Naive thymus-derived CD4-positive, alpha-beta T cell (primary cell): Measurements from ENCODE around the gene FABP6. TPM values are rescaled to one million over a fixed set of nuclear protein-coding genes. Genes with fewer than 3 reads are reported as not detected.

Source experiments
- ATAC-seq: fragments of 150-1000 bp; cut with Tn5 transposase; 2 replicates; pipeline ENCODE4 v1.10.0; 2021; ENCODE audit warnings: mild to moderate bottlenecking, moderate library complexity
- CTCF ChIA-PET: fragments of 350-600 bp; sonication (Branson Sonifier 250); formaldehyde crosslinking; loops from one replicate; lab custom pipeline; 2021; ENCODE audit warnings: antibody characterized with exemption; lab: Charles Lee
- POLR2A ChIA-PET: fragments of 350-600 bp; sonication (Branson Sonifier 250); formaldehyde crosslinking; loops from one replicate; lab custom pipeline; 2021; ENCODE audit warnings: antibody characterized with exemption, inconsistent platforms; lab: Charles Lee
- DNase-seq, 9 donors: peaks; one replicate each; pipeline versions ENCODE4 v3.0.0 to v3.0.0-alpha.2; 2020 to 2022; ENCODE audit warnings: mixed read lengths in 1 of 9
- H3K27ac ChIP-seq: one replicate; pipeline ENCODE4 v1.7.0; 2013; ENCODE audit warnings: mild to moderate bottlenecking, low read depth, low read length, moderate library complexity
- H3K27me3 ChIP-seq, 2 donors: one replicate each; pipeline ENCODE4 v1.7.0; 2013; ENCODE audit warnings: low read length in 2 of 2, mild to moderate bottlenecking in 2 of 2, moderate library complexity in 2 of 2; ENCODE audit not compliant: control insufficient read depth in 2 of 2, insufficient read depth in 2 of 2
- H3K36me3 ChIP-seq, 3 experiments: 1 replicate in 2 of 3; 2 replicates in 1 of 3; pipeline ENCODE4 v1.7.0; 2013; ENCODE audit warnings: low read length in 3 of 3, mild to moderate bottlenecking in 3 of 3, moderate library complexity in 1 of 3; ENCODE audit not compliant: insufficient read depth in 3 of 3, control insufficient read depth in 2 of 3
- H3K4me1 ChIP-seq, 2 donors: one replicate each; pipeline ENCODE4 v1.7.0; 2013; ENCODE audit warnings: low read length in 2 of 2, mild to moderate bottlenecking in 2 of 2, moderate library complexity in 1 of 2; ENCODE audit not compliant: control insufficient read depth in 2 of 2, insufficient read depth in 2 of 2
- H3K4me3 ChIP-seq: 2 replicates; pipeline ENCODE4 v1.7.0; 2013; ENCODE audit warnings: mild to moderate bottlenecking, low read length
- H3K9me3 ChIP-seq, 3 experiments: 1 replicate in 2 of 3; 2 replicates in 1 of 3; pipeline ENCODE4 v1.7.0; 2013; ENCODE audit warnings: low read length in 3 of 3; ENCODE audit not compliant: control insufficient read depth in 2 of 3
- H3K27ac Mint-ChIP-seq, 9 donors: one replicate each; pipeline ENCODE4 v1.8.0; 2020 to 2022; ENCODE audit warnings: mixed read lengths in 9 of 9, mild to moderate bottlenecking in 8 of 9, moderate library complexity in 5 of 9, inconsistent platforms in 2 of 9
- H3K27me3 Mint-ChIP-seq, 5 donors: one replicate each; pipeline ENCODE4 v1.8.0; 2021 to 2022; ENCODE audit warnings: mixed read lengths in 5 of 5, mild to moderate bottlenecking in 1 of 5
- H3K36me3 Mint-ChIP-seq, 5 donors: one replicate each; pipeline ENCODE4 v1.8.0; 2020 to 2022; ENCODE audit warnings: mixed read lengths in 5 of 5, mild to moderate bottlenecking in 3 of 5, inconsistent platforms in 1 of 5
- H3K4me1 Mint-ChIP-seq, 7 donors: one replicate each; pipeline ENCODE4 v1.8.0; 2020 to 2022; ENCODE audit warnings: mixed read lengths in 7 of 7, mild to moderate bottlenecking in 3 of 7, inconsistent platforms in 1 of 7
- H3K4me3 Mint-ChIP-seq, 10 donors: one replicate each; pipeline ENCODE4 v1.8.0; 2020 to 2022; ENCODE audit warnings: mild to moderate bottlenecking in 10 of 10, mixed read lengths in 10 of 10, moderate library complexity in 6 of 10, inconsistent platforms in 2 of 10
- H3K9me3 Mint-ChIP-seq, 11 donors: one replicate each; pipeline ENCODE4 v1.8.0; 2020 to 2022; ENCODE audit warnings: mixed read lengths in 11 of 11, mild to moderate bottlenecking in 4 of 11, inconsistent platforms in 1 of 11, moderate library complexity in 1 of 11
- intact Hi-C, 2 donors: fragments of 100-400 bp; cut with micrococcal nuclease; formaldehyde crosslinking; loops; one replicate each; pipeline ENCODE4 v1.15.1; 2023
- polyA plus RNA-seq, 2 donors: library from polyadenylated mRNA; unstranded; fragments of 300-500 nt; fragmentation: Illumina TruSeq; gene quantifications; one replicate each; pipeline ENCODE4 v1.2.3, GENCODE V29; 2021
- total RNA-seq, 6 experiments: library from RNA in 5 of 6; stranded (reverse) in 5 of 6; gene quantifications; 1 replicate in 5 of 6; 2 replicates in 1 of 6; pipeline ENCODE4 v1.2.3 and lab custom pipeline; 2021 to 2026

The FABP6 gene
- under 1 TPM in 1 of 5 experiments, not detected in 4; 0.60 TPM for total RNA-seq
- not detected for polyA plus RNA-seq
- total RNA-seq (lab: John Stamatoyannopoulos, UW) = not detected

- H3K27me3 ChIP-seq = no peaks in the 10 kb centered on the region
- Mint-ChIP-seq H3K27me3 (no peaks in the 10 kb centered on the region), H3K9me3 (no peaks in the 10 kb centered on the region), H3K36me3 (no peaks in the 10 kb centered on the region), H3K27ac (no peak within 1 kb of the TSS), H3K4me1 (no peaks in the 10 kb centered on the region), H3K4me3 (no peak within 1 kb of the TSS)
- no peak within 1 kb of the TSS for H3K27ac ChIP-seq
- CTCF ChIA-PET = no interaction called here
- intact Hi-C loops = no loop called here
- no peak within 1 kb of the TSS for H3K4me3 ChIP-seq
- H3K36me3 ChIP-seq = no peaks in the 10 kb centered on the region
- no peaks in the 10 kb centered on the region for H3K4me1 ChIP-seq
- no peaks in the 10 kb centered on the region for H3K9me3 ChIP-seq
- DNase-seq (no peak), ATAC-seq (peak; percentile 24)
- POLR2A ChIA-PET = no interaction called here
Observed at GRCh38 chr5:160229190-160229742, at the start of gene FABP6. Gene FABP6, plus strand, starts transcription at chr5:160229506. Its CDS starts 52 bp downstream, at chr5:160229558.

GRCh38 chr5:160180931-160181330 is 48.4 kb upstream of the FABP6 start:
- ChIA-PET CTCF (no interaction called here), POLR2A (no interaction called here)

GRCh38 chr5:160181965-160182622 is 47.2 kb upstream of the FABP6 start:
- no peak overlapping the region for H3K4me3 Mint-ChIP-seq
- Histone ChIP-seq H3K36me3 (no peaks in the 10 kb centered on the region), H3K27ac (no peak overlapping the region), H3K27me3 (no peaks in the 10 kb centered on the region), H3K4me1 (no peaks in the 10 kb centered on the region), H3K4me3 (no peak overlapping the region), H3K9me3 (no peaks in the 10 kb centered on the region)
- intact Hi-C loops = no loop called here
- no peak for DNase-seq
- ChIA-PET POLR2A (no interaction called here), CTCF (no interaction called here)
- peaks cover 4 to 17% (median 10%) of the 10 kb centered on the region in 11 donors for H3K9me3 Mint-ChIP-seq
- peaks cover under 1 to 30% (median 25%) of the 10 kb centered on the region in 5 donors for H3K27me3 Mint-ChIP-seq
- peaks cover 0 to 14% (median 8%) of the 10 kb centered on the region in 5 donors for H3K36me3 Mint-ChIP-seq
- H3K27ac Mint-ChIP-seq = no peak overlapping the region
- no peak for ATAC-seq
- H3K4me1 Mint-ChIP-seq = peaks cover 0 to 4% (median 3%) of the 10 kb centered on the region in 7 donors

More at GRCh38 chr5:160180931-160181330, 48.4 kb upstream of the FABP6 start:
- DNase-seq (no peak), ATAC-seq (no peak)
- no peaks in the 10 kb centered on the region for H3K27me3 ChIP-seq
- intact Hi-C loops = no loop called here
- Mint-ChIP-seq H3K27me3 (peaks cover 0 to 18% (median 15%) of the 10 kb centered on the region in 5 donors), H3K27ac (no peak overlapping the region), H3K4me1 (peaks cover 0 to 4% (median 0%) of the 10 kb centered on the region in 7 donors), H3K4me3 (no peak overlapping the region), H3K36me3 (peaks cover 0 to 11% (median 6%) of the 10 kb centered on the region in 5 donors), H3K9me3 (peaks cover 0 to 10% (median 3%) of the 10 kb centered on the region in 11 donors)
- H3K27ac ChIP-seq = no peak overlapping the region
- no peaks in the 10 kb centered on the region for H3K36me3 ChIP-seq
- no peaks in the 10 kb centered on the region for H3K4me1 ChIP-seq
- H3K4me3 ChIP-seq = no peak overlapping the region
- no peaks in the 10 kb centered on the region for H3K9me3 ChIP-seq

GRCh38 chr5:160183075-160183474 is 46.2 kb upstream of the FABP6 start:
- Histone ChIP-seq H3K36me3 (no peaks in the 10 kb centered on the region), H3K27me3 (no peaks in the 10 kb centered on the region), H3K9me3 (no peaks in the 10 kb centered on the region), H3K4me1 (no peaks in the 10 kb centered on the region), H3K4me3 (no peak overlapping the region), H3K27ac (no peak overlapping the region)
- Mint-ChIP-seq H3K9me3 (peaks cover 4 to 17% (median 10%) of the 10 kb centered on the region in 11 donors), H3K4me3 (no peak overlapping the region), H3K4me1 (peaks cover 0 to 7% (median 1%) of the 10 kb centered on the region in 7 donors), H3K27me3 (peaks cover 3 to 33% (median 29%) of the 10 kb centered on the region in 5 donors), H3K36me3 (peaks cover 0 to 14% (median 9%) of the 10 kb centered on the region in 5 donors), H3K27ac (no peak overlapping the region)
- no peak for DNase-seq
- intact Hi-C loops = no loop called here
- no peak for ATAC-seq
- POLR2A ChIA-PET = no interaction called here
- CTCF ChIA-PET = no interaction called here

GRCh38 chr5:160185626-160186360 is 43.5 kb upstream of the FABP6 start:
- Histone ChIP-seq H3K4me1 (no peaks in the 10 kb centered on the region), H3K27ac (no peak overlapping the region), H3K4me3 (no peak overlapping the region), H3K9me3 (no peaks in the 10 kb centered on the region), H3K27me3 (no peaks in the 10 kb centered on the region), H3K36me3 (no peaks in the 10 kb centered on the region)
- Mint-ChIP-seq H3K27me3 (peaks cover 6 to 44% (median 38%) of the 10 kb centered on the region in 5 donors), H3K4me3 (peak overlapping the region in 1 of 10 donors; percentile 18), H3K9me3 (peaks cover 4 to 17% (median 10%) of the 10 kb centered on the region in 11 donors), H3K36me3 (peaks cover 0 to 14% (median 9%) of the 10 kb centered on the region in 5 donors), H3K4me1 (peaks cover 0 to 11% (median 3%) of the 10 kb centered on the region in 7 donors), H3K27ac (no peak overlapping the region)
- ChIA-PET CTCF (no interaction called here), POLR2A (no interaction called here)
- no peak for ATAC-seq
- intact Hi-C loops = no loop called here
- no peak for DNase-seq

GRCh38 chr5:160186480-160186879 is 42.8 kb upstream of the FABP6 start:
- Mint-ChIP-seq H3K4me3 (peak overlapping the region in 1 of 10 donors; percentile 13), H3K4me1 (peaks cover 0 to 11% (median 3%) of the 10 kb centered on the region in 7 donors), H3K9me3 (peaks cover 4 to 17% (median 10%) of the 10 kb centered on the region in 11 donors), H3K27ac (no peak overlapping the region), H3K36me3 (peaks cover 0 to 14% (median 9%) of the 10 kb centered on the region in 5 donors), H3K27me3 (peaks cover 6 to 45% (median 38%) of the 10 kb centered on the region in 5 donors)
- H3K4me1 ChIP-seq = no peaks in the 10 kb centered on the region
- POLR2A ChIA-PET = no interaction called here
- H3K9me3 ChIP-seq = no peaks in the 10 kb centered on the region
- no peaks in the 10 kb centered on the region for H3K27me3 ChIP-seq
- intact Hi-C loops = no loop called here
- H3K27ac ChIP-seq = no peak overlapping the region
- DNase-seq = no peak
- ATAC-seq = no peak
- CTCF ChIA-PET = no interaction called here
- H3K4me3 ChIP-seq = no peak overlapping the region
- H3K36me3 ChIP-seq = no peaks in the 10 kb centered on the region
